HUES6 (cell line): ENCODE measurements around the gene RBM44.
"Not testable (repeated sequence)": the region's sequence is repeated elsewhere in the genome, so short reads cannot be mapped to it uniquely, and the experiment has no call there.

ENCODE experiments used
- H3K27ac ChIP-seq: 2 replicates; pipeline ENCODE4 v1.7.0; 2013; ENCODE audit warnings: low read depth, mild to moderate bottlenecking, low read length, inconsistent platforms
- H3K27me3 ChIP-seq: 2 replicates; pipeline ENCODE4 v1.6.1; 2013; ENCODE audit warnings: low read length; ENCODE audit not compliant: control insufficient read depth, insufficient read depth
- H3K36me3 ChIP-seq: 2 replicates; pipeline ENCODE4 v1.6.1; 2013; ENCODE audit warnings: low read length; ENCODE audit not compliant: control insufficient read depth, insufficient read depth
- H3K4me1 ChIP-seq: 2 replicates; pipeline ENCODE4 v1.6.1; 2013; ENCODE audit warnings: low read length; ENCODE audit not compliant: control insufficient read depth, insufficient read depth
- H3K4me3 ChIP-seq: 2 replicates; pipeline ENCODE4 v1.5.1; 2013; ENCODE audit warnings: low read depth, low read length
- H3K9ac ChIP-seq: one replicate; pipeline ENCODE4 v1.6.1; 2013; ENCODE audit warnings: mild to moderate bottlenecking, low read length
- H3K9me3 ChIP-seq: 2 replicates; pipeline ENCODE4 v1.6.1; 2013; ENCODE audit warnings: low read depth, low read length; ENCODE audit not compliant: control insufficient read depth, insufficient read depth

The RBM44 gene

DNA sequence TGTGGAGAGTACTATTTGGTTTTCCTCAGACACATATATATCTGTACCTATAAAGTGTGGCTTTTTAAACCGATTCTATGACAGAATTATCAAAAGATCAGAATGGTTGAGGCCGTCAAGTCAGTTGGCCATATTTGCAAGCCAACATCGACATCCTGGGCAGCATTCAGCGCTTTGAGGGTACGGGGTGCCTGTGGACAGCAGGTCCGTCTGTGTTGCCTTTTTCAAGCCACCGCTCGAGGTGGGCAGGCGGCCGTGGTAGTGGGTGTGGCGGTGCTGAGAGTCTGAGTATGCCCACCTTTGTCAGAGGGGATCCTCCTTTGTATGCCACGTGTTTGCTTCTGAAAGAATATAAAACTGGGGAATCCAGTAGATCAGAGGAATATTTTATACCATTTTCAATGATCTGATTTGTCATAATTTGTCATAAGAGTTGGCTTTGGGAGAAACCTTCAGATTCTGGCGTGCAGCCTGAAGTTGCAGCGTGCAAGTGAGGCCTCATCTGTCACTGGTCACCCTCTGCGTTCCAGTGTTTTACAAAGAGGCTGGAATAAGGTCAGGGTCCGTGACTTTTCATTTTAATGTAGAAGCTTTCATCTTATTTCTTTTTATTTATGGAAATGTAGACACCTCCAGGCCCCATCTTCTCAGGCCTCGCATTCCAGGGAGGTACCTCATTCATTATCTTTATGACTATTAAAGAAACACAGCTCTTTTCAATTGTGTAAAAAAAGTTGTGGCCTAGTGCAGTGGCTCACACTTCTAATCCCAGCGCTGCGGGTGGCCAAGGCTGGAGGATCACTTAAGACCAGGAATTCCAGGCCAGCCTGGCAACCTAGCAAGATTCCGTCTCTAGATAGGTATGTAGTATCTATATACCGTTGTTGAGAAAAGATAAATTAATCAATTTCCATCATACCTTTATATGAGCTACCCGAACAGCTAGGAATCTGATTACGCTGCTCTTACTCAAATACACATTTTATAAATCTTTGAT lies 37.8 kb upstream of the RBM44 start:
- Histone ChIP-seq H3K9ac (no peak overlapping the region), H3K36me3 (peaks cover 70% of the 10 kb centered on the region), H3K4me3 (no peak overlapping the region)

DNA sequence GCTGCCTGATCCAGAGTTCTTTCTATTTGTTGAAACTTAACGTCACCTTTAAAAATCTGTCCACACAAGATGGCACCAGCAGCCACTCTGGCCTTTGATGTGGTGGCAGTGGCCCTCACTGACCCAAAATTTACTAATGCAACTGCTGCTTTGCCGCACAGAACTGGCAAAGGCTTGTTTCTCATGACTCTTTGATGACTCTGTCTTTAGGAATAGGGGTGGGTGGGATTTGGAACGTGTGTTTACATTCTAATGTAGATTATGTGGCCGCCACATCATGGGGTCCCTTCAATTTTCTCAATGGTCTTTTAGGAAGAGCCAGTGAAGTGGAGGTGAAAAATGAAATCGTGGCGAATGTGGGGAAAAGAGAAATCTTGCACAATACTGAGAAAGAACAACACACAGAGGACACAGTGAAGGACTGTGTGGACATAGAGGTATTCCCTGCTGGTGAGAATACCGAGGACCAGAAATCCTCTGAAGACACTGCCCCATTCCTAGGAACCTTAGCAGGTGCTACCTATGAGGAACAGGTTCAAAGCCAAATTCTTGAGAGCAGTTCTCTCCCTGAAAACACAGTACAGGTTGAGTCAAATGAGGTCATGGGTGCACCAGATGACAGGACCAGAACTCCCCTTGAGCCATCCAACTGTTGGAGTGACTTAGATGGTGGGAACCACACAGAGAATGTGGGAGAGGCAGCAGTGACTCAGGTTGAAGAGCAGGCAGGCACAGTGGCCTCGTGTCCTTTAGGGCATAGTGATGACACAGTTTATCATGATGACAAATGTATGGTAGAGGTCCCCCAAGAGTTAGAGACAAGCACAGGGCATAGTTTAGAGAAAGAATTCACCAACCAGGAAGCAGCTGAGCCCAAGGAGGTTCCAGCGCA lies 36.0 kb upstream of the RBM44 start:
- H3K27me3 ChIP-seq, H3K4me1 ChIP-seq, H3K4me3 ChIP-seq, H3K9me3 ChIP-seq, H3K27ac ChIP-seq, H3K9ac ChIP-seq: not testable (repeated sequence)
- H3K36me3 ChIP-seq = peaks cover 55% of the 10 kb centered on the region

More for the DNA sequence above, 37.8 kb upstream of the RBM44 start:
- no peaks in the 10 kb centered on the region for H3K9me3 ChIP-seq
- H3K27me3 ChIP-seq = no peaks in the 10 kb centered on the region
- no peak overlapping the region for H3K27ac ChIP-seq
- H3K4me1 ChIP-seq = no peaks in the 10 kb centered on the region

DNA sequence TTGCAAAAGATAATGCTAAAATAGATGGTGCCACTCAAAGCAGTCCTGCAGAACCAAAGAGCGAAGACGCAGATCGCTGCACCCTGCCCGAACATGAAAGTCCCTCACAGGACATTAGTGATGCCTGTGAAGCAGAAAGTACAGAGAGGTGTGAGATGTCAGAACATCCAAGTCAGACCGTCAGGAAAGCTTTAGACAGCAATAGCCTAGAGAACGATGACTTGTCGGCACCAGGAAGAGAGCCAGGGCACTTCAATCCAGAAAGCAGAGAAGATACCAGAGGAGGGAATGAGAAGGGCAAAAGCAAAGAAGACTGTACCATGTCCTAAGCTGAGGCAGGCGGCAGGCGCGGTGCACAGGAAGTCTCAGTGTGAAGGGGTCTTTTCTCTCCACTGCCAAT lies 34.8 kb upstream of the RBM44 start:
- Histone ChIP-seq H3K9me3 (no peaks in the 10 kb centered on the region), H3K27me3 (no peaks in the 10 kb centered on the region), H3K36me3 (peaks cover 45% of the 10 kb centered on the region), H3K9ac (no peak overlapping the region), H3K4me3 (no peak overlapping the region), H3K4me1 (no peaks in the 10 kb centered on the region), H3K27ac (no peak overlapping the region)

DNA sequence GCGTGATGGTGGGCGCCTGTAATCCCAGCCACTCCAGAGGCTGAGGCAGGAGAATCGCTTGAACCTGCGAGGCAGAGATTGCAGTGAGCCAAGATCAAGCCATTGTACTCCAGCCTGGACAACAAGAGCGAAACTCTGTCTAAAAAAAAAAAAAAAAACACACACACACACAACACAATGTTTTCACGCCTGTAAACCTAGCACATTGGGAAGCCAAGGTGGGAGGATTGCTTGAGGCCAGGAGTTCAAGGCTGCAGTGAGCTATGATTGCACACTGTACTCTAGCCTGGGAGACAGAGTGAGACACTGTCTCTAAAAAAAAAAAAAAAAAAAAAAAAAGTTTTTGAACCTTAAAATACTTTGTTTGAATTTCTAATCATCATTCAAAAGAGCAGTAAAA lies 33.5 kb upstream of the RBM44 start:
- H3K36me3 ChIP-seq = peaks cover 38% of the 10 kb centered on the region
- not testable (repeated sequence) for H3K27me3 ChIP-seq, H3K4me1 ChIP-seq, H3K9ac ChIP-seq, H3K9me3 ChIP-seq, H3K4me3 ChIP-seq, H3K27ac ChIP-seq

DNA sequence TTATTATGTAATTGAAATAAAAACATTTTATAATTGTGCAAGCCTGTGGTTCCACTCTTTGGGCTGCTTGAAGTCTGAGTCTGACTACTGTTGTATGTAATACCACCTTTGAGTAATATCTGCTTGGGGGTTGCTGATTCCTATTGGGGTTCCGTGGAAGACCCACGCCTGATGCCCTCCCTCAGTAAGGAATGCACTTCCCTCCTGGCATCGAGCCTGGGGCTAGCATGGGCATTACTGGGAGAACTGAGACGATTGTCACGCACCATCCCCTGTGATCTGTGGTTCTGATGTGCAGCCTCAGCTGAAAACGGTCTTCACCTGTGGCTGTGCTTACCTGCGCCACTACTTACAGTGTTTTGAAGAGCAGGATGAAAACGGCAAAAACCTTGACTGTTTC lies 32.7 kb upstream of the RBM44 start:
- H3K9ac ChIP-seq = no peak overlapping the region
- no peaks in the 10 kb centered on the region for H3K9me3 ChIP-seq
- H3K4me1 ChIP-seq = no peaks in the 10 kb centered on the region
- no peak overlapping the region for H3K4me3 ChIP-seq
- no peak overlapping the region for H3K27ac ChIP-seq
- H3K36me3 ChIP-seq = peaks cover 31% of the 10 kb centered on the region
- H3K27me3 ChIP-seq = no peaks in the 10 kb centered on the region

DNA sequence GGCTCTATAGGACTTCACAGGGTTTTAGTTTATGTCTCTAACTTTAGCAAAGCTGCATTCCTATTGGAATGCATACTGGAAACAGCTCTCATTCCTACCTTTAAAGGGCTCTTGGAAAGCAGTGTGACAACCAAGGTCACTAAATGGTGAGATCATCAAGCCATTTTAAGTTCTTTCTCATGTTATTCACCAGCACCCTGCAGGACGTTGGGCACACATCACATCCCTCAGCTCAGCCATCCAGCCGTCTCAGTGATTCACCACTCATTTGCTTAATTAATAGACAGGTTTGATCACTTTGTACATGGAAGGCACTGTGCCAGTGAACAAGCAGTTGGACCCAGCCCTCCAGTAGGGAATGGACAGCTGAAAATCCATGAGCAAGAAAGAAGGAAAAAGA lies 32.2 kb upstream of the RBM44 start:
- H3K27me3 ChIP-seq = no peaks in the 10 kb centered on the region
- peaks cover 26% of the 10 kb centered on the region for H3K36me3 ChIP-seq
- H3K9me3 ChIP-seq = no peaks in the 10 kb centered on the region
- H3K27ac ChIP-seq = no peak overlapping the region
- no peak overlapping the region for H3K9ac ChIP-seq
- no peaks in the 10 kb centered on the region for H3K4me1 ChIP-seq
- no peak overlapping the region for H3K4me3 ChIP-seq

DNA sequence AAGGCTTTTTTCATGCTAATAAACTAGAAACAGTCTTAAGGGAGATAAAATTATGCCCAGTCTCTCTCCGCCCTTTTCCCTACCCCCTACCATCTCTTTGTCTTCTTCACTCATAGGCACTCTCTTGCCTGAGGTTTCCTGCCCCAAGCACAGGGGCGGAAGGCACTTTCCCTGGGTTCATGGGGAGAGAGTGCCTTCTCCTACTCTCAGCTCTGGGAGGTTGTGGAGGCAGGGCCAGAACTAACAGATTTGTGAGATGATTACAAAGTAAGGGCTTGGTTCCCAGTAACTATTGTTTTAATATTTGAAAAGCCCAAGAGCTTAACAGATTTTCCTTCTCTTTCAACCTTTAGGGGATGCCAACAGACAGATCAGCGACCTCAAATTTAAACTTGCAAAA lies 26.1 kb upstream of the RBM44 start:
- Histone ChIP-seq H3K4me1 (no peaks in the 10 kb centered on the region; the same call in 1 of the 2 replicates), H3K4me3 (no peak overlapping the region), H3K27ac (no peak overlapping the region), H3K9me3 (no peaks in the 10 kb centered on the region), H3K9ac (no peak overlapping the region), H3K27me3 (no peaks in the 10 kb centered on the region), H3K36me3 (peaks cover 40% of the 10 kb centered on the region)

DNA sequence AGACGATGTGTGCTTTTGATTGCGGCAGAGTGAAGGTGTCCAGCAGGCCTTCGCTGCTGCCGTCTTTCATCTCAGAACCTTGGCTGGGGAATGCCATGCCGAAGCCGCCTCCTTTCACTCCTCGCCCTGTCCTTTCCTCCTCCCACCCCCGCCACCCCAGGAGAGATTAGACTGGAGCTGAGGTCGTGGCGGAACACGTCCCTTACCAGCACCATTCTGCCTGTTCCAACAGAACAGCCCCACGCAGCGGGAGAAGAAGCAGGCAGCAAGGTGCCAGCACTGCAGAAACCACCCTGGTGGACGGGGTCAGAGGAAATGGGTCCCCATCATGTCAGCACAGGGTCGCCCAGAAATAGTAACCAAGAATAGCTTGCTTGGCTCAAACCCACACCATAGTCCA lies 24.8 kb upstream of the RBM44 start:
- Histone ChIP-seq H3K27ac (no peak overlapping the region), H3K36me3 (peaks cover 46% of the 10 kb centered on the region), H3K4me3 (no peak overlapping the region), H3K4me1 (no peaks in the 10 kb centered on the region; the same call in 1 of the 2 replicates), H3K9ac (no peak overlapping the region), H3K27me3 (no peaks in the 10 kb centered on the region), H3K9me3 (no peaks in the 10 kb centered on the region)

DNA sequence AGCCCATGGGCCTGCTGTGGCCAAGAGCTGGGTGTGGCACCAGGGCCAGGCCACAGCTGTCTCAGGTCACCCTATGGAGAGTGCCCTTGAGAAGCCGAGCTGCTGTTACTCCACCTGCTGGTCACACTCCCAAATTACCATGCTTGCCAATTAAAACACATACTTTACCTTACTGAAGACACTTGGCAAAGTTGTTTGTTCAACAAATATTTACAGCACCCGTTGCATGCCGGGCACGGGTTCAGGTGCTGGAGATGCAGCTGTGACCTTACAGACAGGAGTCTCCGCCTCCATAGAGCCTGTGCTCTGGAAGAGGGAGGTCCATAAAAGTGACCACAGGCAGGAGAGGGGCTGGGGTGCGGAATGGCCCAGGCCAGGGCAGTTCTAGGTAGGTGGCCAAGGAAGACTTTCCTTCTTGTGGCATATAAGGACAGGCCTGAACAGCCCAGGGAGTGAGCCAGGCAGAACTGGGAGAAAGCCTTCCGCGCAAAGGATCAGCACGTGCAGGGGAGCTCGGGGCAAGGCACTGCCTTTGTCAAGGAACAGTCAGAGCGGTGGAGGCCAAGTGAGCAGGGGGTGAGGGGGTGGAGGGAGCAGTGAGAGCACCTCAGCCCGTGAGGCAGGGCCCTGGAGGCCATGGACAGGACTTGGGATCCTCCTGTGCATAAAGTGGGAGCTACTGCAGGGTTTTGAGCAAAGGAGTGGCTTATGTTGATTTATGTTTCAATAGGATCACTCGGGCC lies 23.6 kb upstream of the RBM44 start:
- Histone ChIP-seq H3K9ac (no peak overlapping the region), H3K4me1 (no peaks in the 10 kb centered on the region; the same call in 1 of the 2 replicates), H3K36me3 (peaks cover 49% of the 10 kb centered on the region), H3K27ac (no peak overlapping the region), H3K9me3 (no peaks in the 10 kb centered on the region), H3K4me3 (no peak overlapping the region), H3K27me3 (no peaks in the 10 kb centered on the region)

DNA sequence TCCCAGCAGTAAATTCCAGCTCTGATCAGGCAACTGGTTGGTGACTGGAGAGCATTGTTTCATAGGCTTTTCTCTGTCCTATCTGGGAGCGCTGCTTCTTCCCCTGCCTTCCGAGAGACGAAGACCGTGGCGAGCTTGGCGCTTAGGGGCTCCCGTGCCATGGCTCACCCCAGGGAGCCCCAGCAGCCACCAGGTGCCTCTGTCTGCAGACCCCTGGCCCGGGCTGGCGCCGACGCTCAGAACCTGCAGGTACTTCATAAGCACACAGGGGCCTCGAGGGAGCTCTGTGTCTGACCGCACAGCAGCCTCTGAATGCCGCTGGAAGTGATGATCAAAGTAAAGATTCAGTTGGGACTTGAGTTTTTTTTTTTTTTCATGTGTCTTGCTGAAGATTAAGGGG lies 19.1 kb upstream of the RBM44 start:
- Histone ChIP-seq H3K27ac (no peak overlapping the region), H3K4me1 (no peaks in the 10 kb centered on the region), H3K27me3 (no peaks in the 10 kb centered on the region), H3K9ac (no peak overlapping the region), H3K9me3 (peaks cover 5% of the 10 kb centered on the region; the same call in 1 of the 2 replicates), H3K4me3 (no peak overlapping the region), H3K36me3 (peaks cover 60% of the 10 kb centered on the region)
